HepG2 (cell line): ENCODE measurements around the gene BCL6. TPM values are rescaled to one million over a fixed set of nuclear protein-coding genes. Genes with fewer than 3 reads are reported as not detected.

ENCODE experiments used
- CBFB ChIP-seq: sonication (generic); formaldehyde crosslinking; IDR thresholded peaks from 2 replicates; pipeline ENCODE4 v1.4.0; 2020; ENCODE audit warnings: missing genetic modification reagents
- ELF1 ChIP-seq: sonication (generic); formaldehyde crosslinking; IDR thresholded peaks from 2 replicates; pipeline ENCODE4 v1.4.0; 2020; ENCODE audit warnings: missing genetic modification reagents
- FOSL1 ChIP-seq: sonication (generic); formaldehyde crosslinking; IDR thresholded peaks from 2 replicates; pipeline ENCODE4 v1.9.0; 2021; ENCODE audit warnings: missing genetic modification reagents, borderline replicate concordance
- FOXA1 ChIP-seq, 2 experiments: fragments of 450-650 bp in 1 of 2; sonication (generic) in 1 of 2; formaldehyde crosslinking in 1 of 2; IDR thresholded peaks; 2 replicates each; pipeline versions ENCODE4 v1.4.0 to v1.6.1; 2016 to 2020; ENCODE audit warnings: missing genetic modification reagents in 1 of 2
- JARID2 ChIP-seq: sonication (generic); formaldehyde crosslinking; IDR thresholded peaks from 2 replicates; pipeline ENCODE4 v1.8.1; 2023; ENCODE audit warnings: missing genetic modification reagents, inconsistent platforms; ENCODE audit not compliant: insufficient replicate concordance
- ZNF224 ChIP-seq: sonication (generic); formaldehyde crosslinking; IDR thresholded peaks from 2 replicates; pipeline ENCODE4 v1.5.0; 2020; ENCODE audit warnings: mild to moderate bottlenecking, missing genetic modification reagents
- ZNF598 ChIP-seq: sonication (generic); formaldehyde crosslinking; IDR thresholded peaks from 2 replicates; pipeline ENCODE4 v1.5.1; 2020; ENCODE audit warnings: mild to moderate bottlenecking, missing genetic modification reagents, borderline replicate concordance
- ZNF768 ChIP-seq: sonication (generic); formaldehyde crosslinking; IDR thresholded peaks from 2 replicates; pipeline ENCODE4 v1.4.0; 2020; ENCODE audit warnings: missing genetic modification reagents
- polyA plus RNA-seq, 8 experiments: library from polyadenylated mRNA; depleted of rRNA in 3 of 8; stranded (reverse) in 7 of 8; unstranded in 1 of 8; fragments of >200 nt; fragmentation: Illumina TruSeq in 4 of 8; extraction: Trizol in 4 of 8; gene quantifications; 2 replicates each; pipeline versions ENCODE4 v1.2.1 to v1.2.3, GENCODE V29; 2011 to 2016; ENCODE audit warnings: low read depth in 4 of 8, missing spikeins in 1 of 8, mixed read lengths in 1 of 8; ENCODE audit not compliant: insufficient read depth in 1 of 8
- total RNA-seq, 5 experiments: library from RNA; depleted of rRNA; stranded (reverse); fragments of >200 nt; fragmentation: Illumina TruSeq; extraction: Trizol; gene quantifications; 2 replicates each; pipeline ENCODE4 v1.2.3, GENCODE V29; 2016; ENCODE audit warnings: low read depth in 1 of 5
- TF ChIP-seq, protein P1 (sequence below): sonication (generic); formaldehyde crosslinking; IDR thresholded peaks from 2 replicates; pipeline ENCODE4 v1.4.0; 2020; ENCODE audit warnings: missing genetic modification reagents
- TF ChIP-seq, protein P2 (sequence below): sonication (generic); formaldehyde crosslinking; IDR thresholded peaks from 2 replicates; pipeline ENCODE4 v1.4.0; 2020; ENCODE audit warnings: mild to moderate bottlenecking, missing genetic modification reagents, borderline replicate concordance

BCL6 gene
- total and polyA plus RNA-seq, 2 of the 13 experiments (the other 11 are each of a cell fraction or from before 2014, with no cell fraction given), result 21.2 to 53.7 TPM

DNA sequence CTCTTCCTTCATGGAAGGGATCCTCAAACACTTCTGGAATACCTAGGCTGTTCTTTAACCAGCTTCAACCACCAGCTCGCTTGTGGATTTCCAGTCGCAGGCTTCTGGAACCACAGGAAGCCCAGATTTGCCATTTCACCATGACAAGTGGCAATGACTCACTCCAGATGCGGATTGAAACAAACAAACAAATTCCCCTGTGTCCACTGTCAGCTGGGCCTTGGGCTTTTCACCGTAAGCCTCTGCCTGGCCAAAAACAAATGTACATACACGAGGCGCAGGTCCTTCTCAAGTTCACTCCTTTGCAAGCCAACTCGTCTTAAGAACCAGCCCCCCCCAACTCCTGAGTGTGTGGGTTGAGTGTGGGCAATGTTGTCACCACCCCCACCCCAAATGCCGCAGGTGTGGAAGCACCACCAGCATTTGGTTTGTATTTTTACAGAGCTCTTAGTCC is 8.8 kb downstream of the BCL6 start (continued):
- TF ChIP-seq, protein P1, sequence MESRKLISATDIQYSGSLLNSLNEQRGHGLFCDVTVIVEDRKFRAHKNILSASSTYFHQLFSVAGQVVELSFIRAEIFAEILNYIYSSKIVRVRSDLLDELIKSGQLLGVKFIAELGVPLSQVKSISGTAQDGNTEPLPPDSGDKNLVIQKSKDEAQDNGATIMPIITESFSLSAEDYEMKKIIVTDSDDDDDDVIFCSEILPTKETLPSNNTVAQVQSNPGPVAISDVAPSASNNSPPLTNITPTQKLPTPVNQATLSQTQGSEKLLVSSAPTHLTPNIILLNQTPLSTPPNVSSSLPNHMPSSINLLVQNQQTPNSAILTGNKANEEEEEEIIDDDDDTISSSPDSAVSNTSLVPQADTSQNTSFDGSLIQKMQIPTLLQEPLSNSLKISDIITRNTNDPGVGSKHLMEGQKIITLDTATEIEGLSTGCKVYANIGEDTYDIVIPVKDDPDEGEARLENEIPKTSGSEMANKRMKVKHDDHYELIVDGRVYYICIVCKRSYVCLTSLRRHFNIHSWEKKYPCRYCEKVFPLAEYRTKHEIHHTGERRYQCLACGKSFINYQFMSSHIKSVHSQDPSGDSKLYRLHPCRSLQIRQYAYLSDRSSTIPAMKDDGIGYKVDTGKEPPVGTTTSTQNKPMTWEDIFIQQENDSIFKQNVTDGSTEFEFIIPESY (CRISPR knock-in tag), result peak; percentile 56; the same call in 1 of the 2 replicates
- TF ChIP-seq FOXA1 (IDR thresholded peaks at IDR 0.05), result no peak
- TF ChIP-seq FOXA1 (CRISPR knock-in tag; IDR thresholded peaks at IDR 0.05), result no peak
- TF ChIP-seq ZNF768, result no peak
- TF ChIP-seq ELF1 (CRISPR knock-in tag), result no peak
- TF ChIP-seq JARID2 (CRISPR knock-in tag), result no peak
- no peak for TF ChIP-seq ZNF598 (CRISPR knock-in tag)
- TF ChIP-seq ZNF224, result 0 out of 2 replicates have a peak, but pooled peaks have one; percentile 47
- TF ChIP-seq FOSL1 (CRISPR knock-in tag), result peak; percentile 39; the same call in 1 of the 2 replicates
- TF ChIP-seq, protein P2, sequence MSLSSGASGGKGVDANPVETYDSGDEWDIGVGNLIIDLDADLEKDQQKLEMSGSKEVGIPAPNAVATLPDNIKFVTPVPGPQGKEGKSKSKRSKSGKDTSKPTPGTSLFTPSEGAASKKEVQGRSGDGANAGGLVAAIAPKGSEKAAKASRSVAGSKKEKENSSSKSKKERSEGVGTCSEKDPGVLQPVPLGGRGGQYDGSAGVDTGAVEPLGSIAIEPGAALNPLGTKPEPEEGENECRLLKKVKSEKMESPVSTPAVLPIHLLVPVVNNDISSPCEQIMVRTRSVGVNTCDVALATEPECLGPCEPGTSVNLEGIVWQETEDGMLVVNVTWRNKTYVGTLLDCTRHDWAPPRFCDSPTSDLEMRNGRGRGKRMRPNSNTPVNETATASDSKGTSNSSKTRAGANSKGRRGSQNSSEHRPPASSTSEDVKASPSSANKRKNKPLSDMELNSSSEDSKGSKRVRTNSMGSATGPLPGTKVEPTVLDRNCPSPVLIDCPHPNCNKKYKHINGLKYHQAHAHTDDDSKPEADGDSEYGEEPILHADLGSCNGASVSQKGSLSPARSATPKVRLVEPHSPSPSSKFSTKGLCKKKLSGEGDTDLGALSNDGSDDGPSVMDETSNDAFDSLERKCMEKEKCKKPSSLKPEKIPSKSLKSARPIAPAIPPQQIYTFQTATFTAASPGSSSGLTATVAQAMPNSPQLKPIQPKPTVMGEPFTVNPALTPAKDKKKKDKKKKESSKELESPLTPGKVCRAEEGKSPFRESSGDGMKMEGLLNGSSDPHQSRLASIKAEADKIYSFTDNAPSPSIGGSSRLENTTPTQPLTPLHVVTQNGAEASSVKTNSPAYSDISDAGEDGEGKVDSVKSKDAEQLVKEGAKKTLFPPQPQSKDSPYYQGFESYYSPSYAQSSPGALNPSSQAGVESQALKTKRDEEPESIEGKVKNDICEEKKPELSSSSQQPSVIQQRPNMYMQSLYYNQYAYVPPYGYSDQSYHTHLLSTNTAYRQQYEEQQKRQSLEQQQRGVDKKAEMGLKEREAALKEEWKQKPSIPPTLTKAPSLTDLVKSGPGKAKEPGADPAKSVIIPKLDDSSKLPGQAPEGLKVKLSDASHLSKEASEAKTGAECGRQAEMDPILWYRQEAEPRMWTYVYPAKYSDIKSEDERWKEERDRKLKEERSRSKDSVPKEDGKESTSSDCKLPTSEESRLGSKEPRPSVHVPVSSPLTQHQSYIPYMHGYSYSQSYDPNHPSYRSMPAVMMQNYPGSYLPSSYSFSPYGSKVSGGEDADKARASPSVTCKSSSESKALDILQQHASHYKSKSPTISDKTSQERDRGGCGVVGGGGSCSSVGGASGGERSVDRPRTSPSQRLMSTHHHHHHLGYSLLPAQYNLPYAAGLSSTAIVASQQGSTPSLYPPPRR, result no peak
- TF ChIP-seq CBFB (CRISPR knock-in tag), result no peak
